C4-2B (cell line): ENCODE data around the gene TMCC1.

Experiments
- H3K27ac ChIP-seq: fragments of 450-650 bp; 2 replicates; pipeline ENCODE4 v1.5.1; 2017
- CTCF ChIP-seq: fragments of 450-650 bp; conservative IDR thresholded peaks from 2 replicates; pipeline ENCODE4 v1.5.1; 2017; ENCODE audit warnings: mild to moderate bottlenecking
- ZFX ChIP-seq: fragments of 450-650 bp; IDR thresholded peaks from 2 replicates; pipeline ENCODE4 v1.6.1; 2017

TMCC1 gene

GRCh38 chr3:129663930-129664646, 229.4 kb downstream of the TMCC1 start:
- TF ChIP-seq CTCF (no peak), ZFX (no peak)
- no peak overlapping the region for H3K27ac ChIP-seq

GRCh38 chr3:129663045-129663446, 230.5 kb downstream of the TMCC1 start:
- H3K27ac ChIP-seq: no peak overlapping the region; the same call in 1 of the 2 replicates
- TF ChIP-seq CTCF (no peak), ZFX (no peak)

GRCh38 chr3:129662191-129662608, 231.3 kb downstream of the TMCC1 start:
- H3K27ac ChIP-seq: 0 out of 2 replicates have a peak overlapping the region, but pooled peaks have one; percentile 29
- TF ChIP-seq ZFX (no peak), CTCF (no peak)

- TF ChIP-seq ZFX: no peak
- TF ChIP-seq CTCF: no peak
Measured at GRCh38 chr3:129661766-129662165, 231.7 kb downstream of the TMCC1 start.

GRCh38 chr3:129658110-129658843, 235.2 kb downstream of the TMCC1 start:
- no peak overlapping the region for H3K27ac ChIP-seq
- TF ChIP-seq CTCF (no peak), ZFX (no peak)

More at GRCh38 chr3:129661766-129662165, 231.7 kb downstream of the TMCC1 start:
- H3K27ac ChIP-seq: no peak overlapping the region

- TF ChIP-seq ZFX (no peak), CTCF (no peak)
- no peak overlapping the region for H3K27ac ChIP-seq
Measured at GRCh38 chr3:129657261-129658046, 236.1 kb downstream of the TMCC1 start.
